HEK293T (cell line): ENCODE results near the gene MB.

Source experiments
- CTCF ChIA-PET: fragments of 350-600 bp; formaldehyde crosslinking; extraction: SDS; loops from one replicate; lab custom pipeline; 2021; ENCODE audit warnings: antibody characterized with exemption, inconsistent platforms; lab: Yijun Ruan, JAX
- POLR2A ChIA-PET: fragments of 350-600 bp; formaldehyde crosslinking; extraction: SDS; loops from one replicate; lab custom pipeline; 2020; ENCODE audit warnings: antibody characterized with exemption, inconsistent platforms; lab: Yijun Ruan, JAX
- DNase-seq: peaks from one replicate; pipeline ENCODE4 v3.0.0; 2012; ENCODE audit warnings: mixed read lengths; ENCODE audit errors: extremely low spot score
- ARNT ChIP-seq: fragments of 450-650 bp; IDR thresholded peaks from 2 replicates; pipeline ENCODE4 v1.6.1; 2017; ENCODE audit warnings: mild to moderate bottlenecking
- BHLHE40 ChIP-seq: fragments of 450-650 bp; IDR thresholded peaks from 2 replicates; pipeline ENCODE4 v1.6.1; 2016; ENCODE audit warnings: mild to moderate bottlenecking, moderate library complexity, borderline replicate concordance
- CTBP1 ChIP-seq: fragments of 450-650 bp; IDR thresholded peaks from 2 replicates; pipeline ENCODE4 v1.6.1; 2016; ENCODE audit warnings: borderline replicate concordance
- ELF4 ChIP-seq: fragments of 450-650 bp; IDR thresholded peaks from 2 replicates; pipeline ENCODE4 v1.6.1; 2017; ENCODE audit warnings: antibody characterized with exemption
- FOXA1 ChIP-seq: fragments of 450-650 bp; IDR thresholded peaks from 2 replicates; pipeline ENCODE4 v1.6.1; 2016; ENCODE audit warnings: mild to moderate bottlenecking
- FOXK2 ChIP-seq: fragments of 450-650 bp; IDR thresholded peaks from 2 replicates; pipeline ENCODE4 v1.6.1; 2016; ENCODE audit warnings: mild to moderate bottlenecking
- FOXM1 ChIP-seq: fragments of 450-650 bp; IDR thresholded peaks from 2 replicates; pipeline ENCODE4 v1.6.1; 2017; ENCODE audit warnings: mild to moderate bottlenecking, borderline replicate concordance
- HDGF ChIP-seq: fragments of 450-650 bp; IDR thresholded peaks from 2 replicates; pipeline ENCODE4 v1.6.1; 2017; ENCODE audit warnings: antibody characterized with exemption, borderline replicate concordance
- L3MBTL2 ChIP-seq: fragments of 450-650 bp; conservative IDR thresholded peaks from 2 replicates; pipeline ENCODE4 v1.6.1; 2016; ENCODE audit warnings: mild to moderate bottlenecking
- LEF1 ChIP-seq: fragments of 450-650 bp; IDR thresholded peaks from 2 replicates; pipeline ENCODE4 v1.6.1; 2017; ENCODE audit warnings: mild to moderate bottlenecking, borderline replicate concordance
- NFRKB ChIP-seq: fragments of 450-650 bp; IDR thresholded peaks from 2 replicates; pipeline ENCODE4 v1.6.1; 2016; ENCODE audit warnings: mild to moderate bottlenecking, moderate library complexity
- PKNOX1 ChIP-seq: fragments of 450-650 bp; IDR thresholded peaks from 2 replicates; pipeline ENCODE4 v1.6.1; 2016
- SP1 ChIP-seq: fragments of 450-650 bp; IDR thresholded peaks from 2 replicates; pipeline ENCODE4 v1.6.1; 2017
- SUZ12 ChIP-seq: fragments of 450-650 bp; IDR thresholded peaks from 2 replicates; pipeline ENCODE4 v1.6.1; 2016; ENCODE audit warnings: mild to moderate bottlenecking
- TARDBP ChIP-seq: fragments of 450-650 bp; IDR thresholded peaks from 2 replicates; pipeline ENCODE4 v1.6.1; 2016
- ZNF384 ChIP-seq: fragments of 450-650 bp; IDR thresholded peaks from 2 replicates; pipeline ENCODE4 v1.6.1; 2016

Gene MB

DNA sequence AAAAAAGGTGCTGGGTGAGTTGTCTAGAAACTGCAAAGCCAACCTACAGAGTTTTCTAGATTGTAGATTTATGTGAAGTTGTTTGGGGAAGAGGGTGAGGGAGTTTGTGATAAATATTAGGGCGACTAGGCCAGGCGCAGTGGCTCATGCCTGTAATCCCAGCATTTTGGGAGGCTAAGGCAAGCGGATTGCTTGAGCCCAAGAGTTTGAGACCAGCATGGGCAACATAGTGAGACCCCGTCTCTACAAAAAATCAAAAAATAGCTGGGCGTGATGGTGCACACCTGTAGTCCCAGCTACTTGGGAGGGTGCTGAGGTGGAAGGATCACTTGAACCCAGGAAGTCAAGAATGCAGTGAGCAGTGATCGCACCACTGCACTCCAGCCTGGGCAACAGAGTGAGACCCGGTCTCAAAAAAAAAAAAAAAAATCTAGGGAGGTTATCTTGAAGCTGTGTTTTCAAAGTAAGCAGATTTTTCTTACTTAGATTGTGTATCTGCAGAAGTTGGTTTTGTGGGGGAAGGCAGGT is 32.0 kb upstream of the MB start:
- ChIA-PET CTCF (interaction anchor here (0.5 kb wide), 1 partner anchor 279 kb away, joined by 3 read pairs; no protein-coding TSS in a partner anchor), POLR2A (no interaction called here)

GRCh38 chr22:35648066-35649025 is 31.2 kb upstream of the MB start, which contains the start of gene APOL6:
Gene APOL6, plus strand, starts transcription at chr22:35648446. Its CDS starts 7,980 bp downstream, at chr22:35656426.
- CTCF ChIA-PET, result interaction anchor here (0.5 to 1.1 kb wide), 2 partner anchors 36 to 280 kb away, joined by 3 to 4 read pairs; no protein-coding TSS in a partner anchor
- DNase-seq, result no peak
- no peak for TF ChIP-seq FOXK2
- no peak for TF ChIP-seq L3MBTL2
- no peak for TF ChIP-seq BHLHE40
- TF ChIP-seq FOXA1, result no peak
- no peak for TF ChIP-seq FOXM1
- TF ChIP-seq ARNT, result no peak
- no peak for TF ChIP-seq HDGF
- no peak for TF ChIP-seq ELF4
- no peak for TF ChIP-seq SUZ12
- TF ChIP-seq LEF1, result no peak
- no peak for TF ChIP-seq TARDBP
- TF ChIP-seq SP1, result no peak
- POLR2A ChIA-PET, result no interaction called here

More for the DNA sequence above, 32.0 kb upstream of the MB start:
- TF ChIP-seq NFRKB, result no peak
- no peak for TF ChIP-seq HDGF
- TF ChIP-seq BHLHE40, result no peak
- no peak for TF ChIP-seq SP1
- TF ChIP-seq ELF4, result no peak
- no peak for TF ChIP-seq FOXK2
- TF ChIP-seq ZNF384, result no peak
- TF ChIP-seq SUZ12, result no peak
- TF ChIP-seq FOXM1, result no peak
- TF ChIP-seq LEF1, result no peak
- no peak for TF ChIP-seq CTBP1
- TF ChIP-seq ARNT, result no peak
- no peak for TF ChIP-seq L3MBTL2
- TF ChIP-seq FOXA1, result no peak
- no peak for TF ChIP-seq PKNOX1
- no peak for TF ChIP-seq TARDBP
- DNase-seq, result no peak

GRCh38 chr22:35645646-35646045 is 28.5 kb upstream of the MB start:
- CTCF ChIA-PET, result no interaction called here

GRCh38 chr22:35643991-35644390 is 26.9 kb upstream of the MB start:
- POLR2A ChIA-PET, result no interaction called here
- no peak for TF ChIP-seq FOXM1
- TF ChIP-seq ELF4, result no peak
- TF ChIP-seq PKNOX1, result no peak
- no peak for TF ChIP-seq NFRKB
- TF ChIP-seq SP1, result no peak
- no peak for TF ChIP-seq TARDBP
- TF ChIP-seq HDGF, result no peak
- TF ChIP-seq SUZ12, result no peak
- no peak for TF ChIP-seq BHLHE40
- TF ChIP-seq FOXA1, result no peak
- no peak for TF ChIP-seq ZNF384
- TF ChIP-seq CTBP1, result no peak
- no peak for TF ChIP-seq ARNT
- no peak for TF ChIP-seq LEF1
- no peak for TF ChIP-seq FOXK2
- no peak for TF ChIP-seq L3MBTL2
- no peak for DNase-seq
- CTCF ChIA-PET, result no interaction called here

More at GRCh38 chr22:35645646-35646045, 28.5 kb upstream of the MB start:
- no peak for TF ChIP-seq LEF1
- no peak for TF ChIP-seq PKNOX1
- TF ChIP-seq TARDBP, result no peak
- no peak for TF ChIP-seq ZNF384
- TF ChIP-seq ARNT, result no peak
- TF ChIP-seq L3MBTL2, result no peak
- TF ChIP-seq FOXA1, result no peak
- no peak for TF ChIP-seq ELF4
- TF ChIP-seq NFRKB, result no peak
- TF ChIP-seq SP1, result no peak
- no peak for TF ChIP-seq FOXM1
- no peak for TF ChIP-seq CTBP1
- TF ChIP-seq HDGF, result no peak
- TF ChIP-seq SUZ12, result no peak
- TF ChIP-seq BHLHE40, result no peak
- POLR2A ChIA-PET, result no interaction called here
- no peak for DNase-seq

DNA sequence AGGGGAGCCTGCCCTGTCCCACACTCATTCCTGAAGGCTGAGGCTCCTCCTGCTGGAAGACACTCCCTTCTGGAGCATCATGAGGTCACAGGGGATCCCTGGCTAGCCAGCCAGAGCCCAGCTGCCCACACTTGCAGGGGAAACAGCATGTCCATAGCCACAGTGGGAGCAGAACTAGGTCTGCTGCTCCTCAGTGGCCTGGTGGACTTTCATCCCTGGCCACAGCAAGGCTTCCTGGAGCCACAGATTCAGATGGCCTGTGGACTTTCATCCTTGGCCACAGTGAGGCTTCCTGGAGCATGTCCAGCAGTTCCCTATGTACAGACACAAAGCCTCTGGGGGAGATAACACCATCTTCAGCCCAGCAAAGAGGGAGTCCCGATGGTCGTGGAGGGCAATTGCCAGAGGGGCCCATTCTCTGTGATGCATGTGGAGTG is 25.2 kb upstream of the MB start:
- DNase-seq, result no peak
- ChIA-PET POLR2A (interaction anchor here (1.0 kb wide), 1 partner anchor 11 kb away, joined by 3 read pairs; no protein-coding TSS in a partner anchor), CTCF (no interaction called here)
- no peak for TF ChIP-seq L3MBTL2
- TF ChIP-seq ZNF384, result no peak
